Activated T-helper 1 cell treated with anti-CD3 and anti-CD28 coated beads, Interleukin-12 subunit alpha, Interleukin-12 subunit beta, Interleukin-2, Interleukin-4 antibody, amounts not matched to agents 30 ng/mL and 10 ng/mL and 1 ng/mL, durations not matched to agents 14 hours and 24 hours and 36 hours (primary cell): ENCODE results near the gene MLYCD. TPM values are rescaled to one million over a fixed set of nuclear protein-coding genes. Genes with fewer than 3 reads are reported as not detected.

Experiments
- DNase-seq: peaks from one replicate; pipeline ENCODE4 v3.0.0; 2021; ENCODE audit warnings: low spot score
- H3K27ac Mint-ChIP-seq: one replicate; pipeline ENCODE4 v1.8.0; 2021; ENCODE audit warnings: mild to moderate bottlenecking, mixed read lengths
- H3K27me3 Mint-ChIP-seq: one replicate; pipeline ENCODE4 v1.8.0; 2022; ENCODE audit warnings: mild to moderate bottlenecking, moderate library complexity, mixed read lengths; ENCODE audit not compliant: insufficient read depth
- H3K36me3 Mint-ChIP-seq: one replicate; pipeline ENCODE4 v1.8.0; 2021; ENCODE audit warnings: low read depth, mixed read lengths
- H3K4me1 Mint-ChIP-seq: one replicate; pipeline ENCODE4 v1.8.0; 2021; ENCODE audit warnings: low read depth, mixed read lengths
- H3K4me3 Mint-ChIP-seq: one replicate; pipeline ENCODE4 v1.8.0; 2021; ENCODE audit warnings: mild to moderate bottlenecking, moderate library complexity, mixed read lengths
- H3K9me3 Mint-ChIP-seq: one replicate; pipeline ENCODE4 v1.8.0; 2021; ENCODE audit warnings: mixed read lengths
- intact Hi-C: fragments of 100-400 bp; cut with micrococcal nuclease; formaldehyde crosslinking; loops from one replicate; pipeline ENCODE4 v1.15.1; 2024
- total RNA-seq: library from RNA; stranded (reverse); gene quantifications from 2 replicates; pipeline ENCODE4 v1.2.3, GENCODE V29; 2022

The MLYCD gene
- 5.0 and 6.1 TPM in 2 replicates for total RNA-seq

DNA sequence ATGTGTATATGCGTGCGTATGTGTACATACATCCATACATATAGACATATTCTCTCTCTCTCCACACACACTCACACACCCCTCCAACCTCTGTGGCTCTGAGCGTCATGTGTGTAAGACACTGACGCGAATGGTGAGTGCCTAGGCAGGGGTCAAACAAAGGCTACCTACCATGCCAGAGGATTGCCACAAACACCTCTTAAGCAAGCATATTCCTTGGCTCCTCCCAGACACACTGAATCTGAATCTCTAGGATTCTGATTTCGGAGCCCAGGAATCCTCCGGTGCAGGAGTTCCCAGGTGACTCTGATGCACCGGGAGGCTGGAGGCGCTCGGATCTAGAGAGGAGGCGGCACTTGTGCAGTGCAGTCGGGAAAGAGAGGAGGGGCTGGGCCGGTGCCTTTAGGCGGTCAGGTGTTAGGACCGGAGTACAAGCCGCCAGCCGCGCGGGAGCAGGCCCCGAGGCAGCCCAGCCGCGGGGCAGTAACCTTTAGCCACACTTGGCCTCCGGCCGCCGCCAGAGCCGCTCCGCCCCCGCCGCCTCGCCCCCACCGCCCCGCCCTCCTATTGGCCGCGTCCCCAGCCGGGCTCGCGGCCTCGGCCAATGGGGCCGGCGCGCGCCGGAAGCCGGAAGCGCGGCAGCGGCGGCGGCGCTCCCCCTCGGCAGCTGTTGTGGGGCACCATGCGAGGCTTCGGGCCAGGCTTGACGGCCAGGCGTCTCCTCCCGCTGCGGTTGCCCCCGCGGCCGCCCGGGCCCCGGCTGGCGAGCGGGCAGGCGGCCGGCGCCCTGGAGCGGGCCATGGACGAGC, at the start of gene MLYCD:
Gene MLYCD, plus strand, starts transcription at position 653 of the 809 bp plus-strand sequence. Its CDS starts 30 bp downstream, at position 683.
- H3K4me1 Mint-ChIP-seq, result peaks cover 27% of the 10 kb centered on the region
- H3K9me3 Mint-ChIP-seq, result no peaks in the 10 kb centered on the region
- peak within 1 kb of the TSS; percentile 77 for H3K27ac Mint-ChIP-seq
- H3K36me3 Mint-ChIP-seq, result peaks cover 2% of the 10 kb centered on the region
- peaks cover 10% of the 10 kb centered on the region for H3K27me3 Mint-ChIP-seq
- peak; percentile 73 for DNase-seq
- intact Hi-C loops, result loop anchor here (1.0 kb wide), 6 partner anchors 55 to 247 kb away; partner anchors contain the start of genes DNAAF1, HSBP1, HSDL1 and MBTPS1
- peak within 1 kb of the TSS; percentile 94 for H3K4me3 Mint-ChIP-seq

GRCh38 chr16:83849421-83849820, 49.5 kb upstream of the MLYCD start:
- Mint-ChIP-seq H3K27ac (no peak overlapping the region), H3K27me3 (peaks cover 5% of the 10 kb centered on the region), H3K9me3 (no peaks in the 10 kb centered on the region), H3K4me3 (no peak overlapping the region), H3K36me3 (no peaks in the 10 kb centered on the region), H3K4me1 (no peaks in the 10 kb centered on the region)
- intact Hi-C loops, result no loop called here
- DNase-seq, result no peak

GRCh38 chr16:83850947-83851346, 48.0 kb upstream of the MLYCD start:
- H3K27me3 Mint-ChIP-seq, result peaks cover 4% of the 10 kb centered on the region
- intact Hi-C loops, result no loop called here
- H3K27ac Mint-ChIP-seq, result no peak overlapping the region
- no peaks in the 10 kb centered on the region for H3K36me3 Mint-ChIP-seq
- no peaks in the 10 kb centered on the region for H3K9me3 Mint-ChIP-seq
- no peak overlapping the region for H3K4me3 Mint-ChIP-seq
- no peak for DNase-seq
- H3K4me1 Mint-ChIP-seq, result no peaks in the 10 kb centered on the region

GRCh38 chr16:83851473-83851872, 47.4 kb upstream of the MLYCD start:
- H3K9me3 Mint-ChIP-seq, result no peaks in the 10 kb centered on the region
- no peak overlapping the region for H3K27ac Mint-ChIP-seq
- intact Hi-C loops, result no loop called here
- no peaks in the 10 kb centered on the region for H3K36me3 Mint-ChIP-seq
- no peaks in the 10 kb centered on the region for H3K4me1 Mint-ChIP-seq
- no peak for DNase-seq
- no peak overlapping the region for H3K4me3 Mint-ChIP-seq
- H3K27me3 Mint-ChIP-seq, result peaks cover 4% of the 10 kb centered on the region

DNA sequence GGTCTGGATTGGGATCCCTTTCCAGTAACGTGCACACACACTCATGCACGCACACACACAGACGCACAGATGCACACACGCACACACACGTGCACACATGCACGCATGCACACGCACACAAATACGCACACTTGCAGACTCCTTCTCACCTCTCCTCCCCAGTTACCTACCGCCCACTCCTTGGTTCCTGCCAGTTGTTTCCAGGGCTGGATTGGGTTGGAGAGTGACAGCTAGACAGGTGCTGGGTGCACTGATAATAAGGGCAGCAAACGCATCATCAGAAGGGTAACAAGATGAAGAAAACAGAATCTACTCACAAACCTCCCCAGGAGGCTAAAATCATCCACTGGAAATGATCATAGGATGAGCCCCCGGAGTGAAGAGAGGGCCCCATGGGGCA, 46.1 kb upstream of the MLYCD start:
- Mint-ChIP-seq H3K4me3 (no peak overlapping the region), H3K4me1 (no peaks in the 10 kb centered on the region), H3K36me3 (no peaks in the 10 kb centered on the region), H3K27ac (no peak overlapping the region), H3K9me3 (no peaks in the 10 kb centered on the region), H3K27me3 (peaks cover 3% of the 10 kb centered on the region)
- intact Hi-C loops, result no loop called here
- no peak for DNase-seq

DNA sequence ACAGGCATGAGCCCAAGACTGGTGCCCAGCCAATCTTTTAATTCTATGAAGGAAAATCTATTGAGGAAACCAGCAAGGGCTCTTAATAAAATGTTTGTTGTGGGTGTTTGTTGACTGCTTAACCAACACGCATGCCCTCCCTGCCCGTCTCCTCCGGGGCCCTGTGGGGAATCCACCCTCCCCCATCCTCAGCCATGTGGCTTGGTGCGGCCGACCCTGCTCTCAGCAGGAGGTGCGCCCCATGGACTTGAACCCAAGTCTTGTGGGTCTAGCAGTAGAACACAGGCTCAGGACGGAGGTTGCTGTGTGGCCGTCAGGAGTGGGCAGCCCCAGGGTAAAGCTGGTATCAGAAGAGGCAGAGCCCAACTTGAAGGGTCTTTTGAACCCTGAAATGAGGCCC, 45.1 kb upstream of the MLYCD start:
- Mint-ChIP-seq H3K4me3 (no peak overlapping the region), H3K36me3 (no peaks in the 10 kb centered on the region), H3K27ac (no peak overlapping the region), H3K4me1 (no peaks in the 10 kb centered on the region), H3K27me3 (peaks cover 2% of the 10 kb centered on the region), H3K9me3 (no peaks in the 10 kb centered on the region)
- intact Hi-C loops, result no loop called here
- no peak for DNase-seq

GRCh38 chr16:83854420-83854819, 44.5 kb upstream of the MLYCD start:
- no peak overlapping the region for H3K4me3 Mint-ChIP-seq
- no peaks in the 10 kb centered on the region for H3K36me3 Mint-ChIP-seq
- DNase-seq, result no peak
- H3K9me3 Mint-ChIP-seq, result no peaks in the 10 kb centered on the region
- H3K4me1 Mint-ChIP-seq, result no peaks in the 10 kb centered on the region
- intact Hi-C loops, result no loop called here
- H3K27ac Mint-ChIP-seq, result no peak overlapping the region
- H3K27me3 Mint-ChIP-seq, result peaks cover 2% of the 10 kb centered on the region

DNA sequence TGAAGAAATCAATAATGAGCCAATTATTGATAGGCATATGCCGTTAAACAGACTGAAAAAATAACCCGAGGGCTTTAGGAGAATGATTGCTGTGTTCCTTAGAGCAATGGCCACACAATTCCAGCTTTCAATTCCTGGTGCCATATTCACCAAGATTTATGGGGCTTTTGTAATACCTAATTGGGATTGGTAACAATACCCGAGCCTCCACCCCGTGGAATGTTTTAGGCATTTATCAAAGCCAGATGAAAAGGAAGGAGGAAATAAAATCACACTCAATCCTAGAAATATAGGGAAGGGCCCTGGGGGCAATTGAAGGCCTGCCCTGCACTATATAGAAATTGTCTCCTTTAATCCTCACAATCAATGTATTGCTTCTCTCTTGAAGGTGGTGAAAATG, 42.1 kb upstream of the MLYCD start:
- no peaks in the 10 kb centered on the region for H3K4me1 Mint-ChIP-seq
- no peak for DNase-seq
- H3K4me3 Mint-ChIP-seq, result no peak overlapping the region
- intact Hi-C loops, result no loop called here
- H3K27me3 Mint-ChIP-seq, result no peaks in the 10 kb centered on the region
- no peaks in the 10 kb centered on the region for H3K36me3 Mint-ChIP-seq
- no peaks in the 10 kb centered on the region for H3K9me3 Mint-ChIP-seq
- H3K27ac Mint-ChIP-seq, result no peak overlapping the region

- H3K27ac Mint-ChIP-seq, result no peak overlapping the region
- H3K4me3 Mint-ChIP-seq, result no peak overlapping the region
- no peaks in the 10 kb centered on the region for H3K4me1 Mint-ChIP-seq
- H3K27me3 Mint-ChIP-seq, result peaks cover 2% of the 10 kb centered on the region
- DNase-seq, result no peak
- H3K9me3 Mint-ChIP-seq, result no peaks in the 10 kb centered on the region
- intact Hi-C loops, result no loop called here
- no peaks in the 10 kb centered on the region for H3K36me3 Mint-ChIP-seq
Observed at GRCh38 chr16:83859265-83859664, 39.6 kb upstream of the MLYCD start.

- Mint-ChIP-seq H3K27ac (no peak overlapping the region), H3K4me1 (no peaks in the 10 kb centered on the region), H3K27me3 (peaks cover 5% of the 10 kb centered on the region), H3K9me3 (no peaks in the 10 kb centered on the region), H3K4me3 (no peak overlapping the region), H3K36me3 (no peaks in the 10 kb centered on the region)
- no peak for DNase-seq
- intact Hi-C loops, result no loop called here
Observed at GRCh38 chr16:83862661-83863060, 36.3 kb upstream of the MLYCD start.

DNA sequence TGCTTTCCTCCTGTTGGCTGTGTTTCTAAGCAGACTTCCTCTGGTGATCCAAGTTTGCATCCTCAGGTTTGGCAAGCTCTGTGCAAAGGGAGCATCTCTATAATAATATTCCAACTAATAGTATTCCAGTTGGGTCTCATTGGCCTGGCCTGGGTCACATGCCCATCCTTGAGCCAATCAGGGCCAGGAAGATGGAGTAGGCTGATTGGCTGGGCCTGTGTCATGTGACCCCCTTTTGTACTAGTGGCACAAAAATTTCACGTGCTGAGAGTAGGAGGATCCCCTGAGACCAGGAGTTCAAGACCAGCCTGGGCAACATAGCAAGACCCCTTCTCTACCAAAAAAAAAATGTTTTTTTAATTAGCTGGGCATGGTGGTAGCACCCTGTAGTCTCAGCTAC, 35.2 kb upstream of the MLYCD start:
- H3K4me3 Mint-ChIP-seq, result no peak overlapping the region
- intact Hi-C loops, result no loop called here

DNA sequence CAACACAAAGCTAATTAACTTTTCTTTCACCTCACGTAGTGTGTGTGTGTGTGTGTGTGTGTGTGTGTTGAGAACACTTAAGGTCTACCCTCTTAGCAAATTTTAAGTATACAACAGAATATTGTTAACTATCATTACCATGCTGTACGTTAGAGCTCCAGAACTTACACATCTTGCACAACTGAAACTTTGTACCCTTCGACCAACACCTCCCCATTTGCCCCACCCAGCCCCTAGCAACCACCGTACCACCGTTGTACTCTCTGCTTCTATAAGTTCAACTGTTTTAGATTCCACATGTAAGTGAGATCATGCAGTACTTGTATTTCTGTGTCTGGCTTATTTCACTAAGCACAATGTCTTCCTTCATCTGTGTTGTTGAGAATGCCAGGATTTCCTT, 28.1 kb upstream of the MLYCD start:
- DNase-seq, result no peak
- intact Hi-C loops, result no loop called here
- H3K4me3 Mint-ChIP-seq, result no peak overlapping the region
- H3K4me1 Mint-ChIP-seq, result no peaks in the 10 kb centered on the region
- peaks cover 8% of the 10 kb centered on the region for H3K27me3 Mint-ChIP-seq
- H3K27ac Mint-ChIP-seq, result no peak overlapping the region
- no peaks in the 10 kb centered on the region for H3K36me3 Mint-ChIP-seq
- H3K9me3 Mint-ChIP-seq, result no peaks in the 10 kb centered on the region

More for the DNA sequence above, 35.2 kb upstream of the MLYCD start:
- H3K27ac Mint-ChIP-seq, result no peak overlapping the region
- no peak for DNase-seq
- no peaks in the 10 kb centered on the region for H3K9me3 Mint-ChIP-seq
- H3K27me3 Mint-ChIP-seq, result peaks cover 5% of the 10 kb centered on the region
- no peaks in the 10 kb centered on the region for H3K4me1 Mint-ChIP-seq
- H3K36me3 Mint-ChIP-seq, result no peaks in the 10 kb centered on the region

- intact Hi-C loops, result loop anchor here (1.0 kb wide), 1 partner anchor 53 kb away; no protein-coding TSS in a partner anchor
- Mint-ChIP-seq H3K4me3 (no peak overlapping the region), H3K27me3 (peaks cover 4% of the 10 kb centered on the region), H3K36me3 (no peaks in the 10 kb centered on the region), H3K9me3 (no peaks in the 10 kb centered on the region), H3K4me1 (no peaks in the 10 kb centered on the region), H3K27ac (no peak overlapping the region)
- DNase-seq, result no peak
Observed at GRCh38 chr16:83878838-83879237, 20.1 kb upstream of the MLYCD start.
